ENCODE data around the gene CLDN6. TPM values are rescaled to one million over a fixed set of nuclear protein-coding genes. Genes with fewer than 3 reads are reported as not detected.

Gene CLDN6
- total and polyA plus RNA-seq, 2 of the 13 experiments (the other 11 are each of a cell fraction or from before 2014, with no cell fraction given), result 5.9 to 7.6 TPM

DNA sequence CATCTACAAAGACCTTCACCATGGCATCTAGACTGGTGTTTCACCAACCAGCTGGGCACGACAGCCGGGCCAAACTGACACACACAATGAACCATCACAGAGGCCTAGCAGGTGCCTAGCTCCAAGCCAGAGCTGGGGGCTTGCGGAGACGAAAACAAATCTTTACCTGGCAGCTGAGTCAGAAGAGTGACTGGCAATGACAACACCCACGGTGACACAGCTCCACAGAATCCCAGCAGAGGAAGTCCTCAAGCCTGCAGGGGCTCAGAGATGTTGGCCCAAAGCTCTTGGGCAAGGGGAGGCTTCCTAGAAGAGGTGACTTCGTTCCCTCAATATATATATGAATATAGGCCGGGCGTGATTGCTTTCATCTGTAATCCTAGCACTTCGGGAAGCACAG, 33.5 kb upstream of the CLDN6 start:
- Histone ChIP-seq H3K4me3 (replicated peaks in 1 of 3; ENCODE audit: insufficient read depth in 1 of 3, low read depth in 2 of 3, low read length in 3 of 3) (no peak overlapping the region), H3K79me2 (ENCODE audit: insufficient read depth, low read length) (no peaks in the 10 kb centered on the region), H3K27me3 (ENCODE audit: control insufficient read depth in 1 of 2, insufficient read depth in 2 of 2, low read length in 2 of 2) (peaks cover 5 to 47% of the 10 kb centered on the region in 2 experiments), H3K4me1 (ENCODE audit: insufficient read depth, low read length) (no peaks in the 10 kb centered on the region), H3K4me2 (ENCODE audit: low read depth, low read length) (no peak overlapping the region), H4K20me1 (ENCODE audit: insufficient read depth, low read length) (no peaks in the 10 kb centered on the region), H3K9me3 (ENCODE audit: low read length) (no peaks in the 10 kb centered on the region), H3K9ac (ENCODE audit: insufficient read depth, low read depth, low read length) (no peak overlapping the region), H3K36me3 (replicated peaks in 1 of 2; ENCODE audit: control insufficient read depth in 1 of 2, insufficient read depth in 2 of 2, low read length in 2 of 2) (no peaks in the 10 kb centered on the region), H2AFZ (ENCODE audit: low read length) (no peak overlapping the region), H3K27ac (ENCODE audit: extremely low read length, insufficient read depth, low read length) (no peak overlapping the region)
- in situ Hi-C loops (cut with HindIII; ENCODE audit: extremely low pct_ligation_motif_present, low pct_unique_long_range_greater_than_20kb) (no loop called here), intact Hi-C loops (cut with micrococcal nuclease; ENCODE audit: unreplicated experiment) (no loop called here)
- BruUV-seq (replicated peaks), result no TSS peak
- DNase-seq (ENCODE audit: low spot score) (no peak), ATAC-seq (no peak), FAIRE-seq (no peak)
- TF ChIP-seq SRF (IDR thresholded peaks at IDR 0.05; ENCODE audit: low read depth, low read length), result no peak
- TF ChIP-seq ZNF572 (CRISPR knock-in tag; IDR thresholded peaks at IDR 0.05), result no peak
- TF ChIP-seq GMEB1 (CRISPR knock-in tag; IDR thresholded peaks at IDR 0.05; ENCODE audit: borderline replicate concordance), result no peak
- TF ChIP-seq TRIM24 (CRISPR knock-in tag; IDR thresholded peaks at IDR 0.05), result no peak
- no peak for TF ChIP-seq TEAD2 (CRISPR knock-in tag; IDR thresholded peaks at IDR 0.05)
- TF ChIP-seq REPIN1 (CRISPR knock-in tag; IDR thresholded peaks at IDR 0.05; ENCODE audit: borderline replicate concordance, low read depth), result no peak
- TF ChIP-seq, protein P1, sequence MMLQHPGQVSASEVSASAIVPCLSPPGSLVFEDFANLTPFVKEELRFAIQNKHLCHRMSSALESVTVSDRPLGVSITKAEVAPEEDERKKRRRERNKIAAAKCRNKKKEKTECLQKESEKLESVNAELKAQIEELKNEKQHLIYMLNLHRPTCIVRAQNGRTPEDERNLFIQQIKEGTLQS (CRISPR knock-in tag; IDR thresholded peaks at IDR 0.05), result no peak
- TF ChIP-seq, protein P2, sequence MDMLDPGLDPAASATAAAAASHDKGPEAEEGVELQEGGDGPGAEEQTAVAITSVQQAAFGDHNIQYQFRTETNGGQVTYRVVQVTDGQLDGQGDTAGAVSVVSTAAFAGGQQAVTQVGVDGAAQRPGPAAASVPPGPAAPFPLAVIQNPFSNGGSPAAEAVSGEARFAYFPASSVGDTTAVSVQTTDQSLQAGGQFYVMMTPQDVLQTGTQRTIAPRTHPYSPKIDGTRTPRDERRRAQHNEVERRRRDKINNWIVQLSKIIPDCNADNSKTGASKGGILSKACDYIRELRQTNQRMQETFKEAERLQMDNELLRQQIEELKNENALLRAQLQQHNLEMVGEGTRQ (IDR thresholded peaks at IDR 0.05; ENCODE audit: low read depth, low read length), result no peak
- TF ChIP-seq, protein P2 (CRISPR knock-in tag; IDR thresholded peaks at IDR 0.05; ENCODE audit: borderline replicate concordance), result no peak
- TF ChIP-seq MXD1 (CRISPR knock-in tag; IDR thresholded peaks at IDR 0.05), result no peak
- TF ChIP-seq, protein P3, sequence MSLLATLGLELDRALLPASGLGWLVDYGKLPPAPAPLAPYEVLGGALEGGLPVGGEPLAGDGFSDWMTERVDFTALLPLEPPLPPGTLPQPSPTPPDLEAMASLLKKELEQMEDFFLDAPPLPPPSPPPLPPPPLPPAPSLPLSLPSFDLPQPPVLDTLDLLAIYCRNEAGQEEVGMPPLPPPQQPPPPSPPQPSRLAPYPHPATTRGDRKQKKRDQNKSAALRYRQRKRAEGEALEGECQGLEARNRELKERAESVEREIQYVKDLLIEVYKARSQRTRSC (CRISPR knock-in tag; IDR thresholded peaks at IDR 0.05; ENCODE audit: low read depth), result no peak
- no peak for TF ChIP-seq SMAD1 (CRISPR knock-in tag; IDR thresholded peaks at IDR 0.05; ENCODE audit: borderline replicate concordance, low read depth)
- no peak for TF ChIP-seq KAT7 (CRISPR knock-in tag; IDR thresholded peaks at IDR 0.05; ENCODE audit: borderline replicate concordance)
- no peak for TF ChIP-seq KMT2A (CRISPR knock-in tag; IDR thresholded peaks at IDR 0.05)
- TF ChIP-seq CERS6 (CRISPR knock-in tag; IDR thresholded peaks at IDR 0.05), result no peak
- ChIA-PET CTCF (ENCODE audit: low intra/inter-chr PET ratio, low total read pairs) (no interaction called here), POLR2A (no interaction called here)
- 28% methylated on average over 9 of the region's 9 CpGs for WGBS (ENCODE audit: low lambda C conversion rate)
